Kidney (tissue), 14 donors: ENCODE results near the gene PLA2G15. TPM values are rescaled to one million over a fixed set of nuclear protein-coding genes. Genes with fewer than 3 reads are reported as not detected.
A peak's percentile ranks its signal among the peaks of the same experiment; 100 is the strongest.

Source experiments
- DNase-seq, 5 donors: peaks; one replicate each; pipeline ENCODE4 v3.0.0-alpha.2; 2013 to 2020
- FAIRE-seq: peaks from 2 replicates; lab custom pipeline; 2012; peaks lifted over from hg19 to GRCh38; lab: Jason Lieb, UNC
- H3K27ac ChIP-seq, 2 donors: one replicate each; pipeline ENCODE4 v1.7.0; 2013; ENCODE audit warnings: low read depth in 2 of 2, low read length in 2 of 2, inconsistent platforms in 1 of 2
- H3K27me3 ChIP-seq: one replicate; pipeline ENCODE4 v1.7.1; 2013; ENCODE audit warnings: low read length, inconsistent platforms; ENCODE audit not compliant: control insufficient read depth, insufficient read depth
- H3K36me3 ChIP-seq, 3 donors: one replicate each; pipeline versions ENCODE4 v1.7.0 to v1.7.1; 2013; ENCODE audit warnings: low read length in 3 of 3, control low read depth in 1 of 3, inconsistent platforms in 1 of 3; ENCODE audit not compliant: insufficient read depth in 3 of 3, control insufficient read depth in 2 of 3
- H3K4me1 ChIP-seq, 3 donors: one replicate each; pipeline versions ENCODE4 v1.7.0 to v1.7.1; 2013; ENCODE audit warnings: low read length in 3 of 3, inconsistent platforms in 1 of 3, low read depth in 1 of 3; ENCODE audit not compliant: control insufficient read depth in 2 of 3, insufficient read depth in 2 of 3
- H3K4me3 ChIP-seq, 3 donors: one replicate each; pipeline versions ENCODE4 v1.7.0 to v1.8.1; 2013; ENCODE audit warnings: low read length in 3 of 3, control low read depth in 1 of 3, inconsistent platforms in 1 of 3
- H3K9ac ChIP-seq, 3 donors: one replicate each; pipeline versions ENCODE4 v1.7.0 to v1.7.1; 2013; ENCODE audit warnings: low read length in 3 of 3, control low read depth in 1 of 3, inconsistent platforms in 1 of 3
- H3K9me3 ChIP-seq, 3 donors: one replicate each; pipeline versions ENCODE4 v1.7.0 to v1.7.1; 2013; ENCODE audit warnings: low read length in 3 of 3, control low read depth in 1 of 3, inconsistent platforms in 1 of 3; ENCODE audit not compliant: control insufficient read depth in 2 of 3, insufficient read depth in 1 of 3
- CTCF ChIP-seq: IDR thresholded peaks from 3 replicates; pipeline ENCODE4 v1.5.1; 2012; ENCODE audit warnings: mild to moderate bottlenecking, moderate library complexity, borderline replicate concordance; ENCODE audit not compliant: insufficient read depth; ENCODE audit errors: extremely low read depth
- intact Hi-C: fragments of 100-400 bp; cut with DNase I; formaldehyde crosslinking; loops from one replicate; pipeline ENCODE4 v1.11.1; 2022
- polyA plus RNA-seq: library from polyadenylated mRNA; stranded (reverse); fragments of 350-450 nt; fragmentation: Illumina TruSeq; extraction: RNeasy Lipid Tissue Mini Kit (QIAGEN cat#74804); gene quantifications from one replicate; pipeline ENCODE4 v1.2.3, GENCODE V29; 2014; ENCODE audit warnings: low read depth, low replicate concordance; ENCODE audit not compliant: insufficient read depth
- total RNA-seq: library from RNA; stranded (reverse); fragmentation: NEBNext Ultra II Directional; extraction: Animal tissue kit (Norgen Biotek cat#: 25700); gene quantifications from one replicate; pipeline ENCODE4 v1.2.1, GENCODE V29; 2021
- donor health status: control.
- donor health status: control.
- donor health status: control.
- donor health status: control.
- donor health status: control.
- donor health status: DM: yes; HTN: yes; CAD: no.
- donor health status: Normal renal cell carcinoma (clear cell type).

Gene PLA2G15
- total and polyA plus RNA-seq, 2 donors from 2014 or later, result 35.1 to 44.4 TPM

- H3K27ac ChIP-seq, result peak overlapping the region in 1 of 2 donors; percentile 52
- FAIRE-seq (no peak), DNase-seq (no peak)
- peaks cover 0 to 10% (median 0%) of the 10 kb centered on the region in 3 donors for H3K4me1 ChIP-seq
- H3K36me3 ChIP-seq, result peaks cover 0 to 7% (median 0%) of the 10 kb centered on the region in 3 donors
- H3K4me3 ChIP-seq, result no peak overlapping the region
- peak overlapping the region in 1 of 3 donors; percentile 31 for H3K9ac ChIP-seq
- intact Hi-C loops, result no loop called here
- no peak for TF ChIP-seq CTCF
- no peaks in the 10 kb centered on the region for H3K27me3 ChIP-seq
- no peaks in the 10 kb centered on the region for H3K9me3 ChIP-seq
Measured at GRCh38 chr16:68273459-68273858, 28.3 kb downstream of the PLA2G15 start.

GRCh38 chr16:68273896-68274295 is 28.7 kb downstream of the PLA2G15 start:
- no peak for TF ChIP-seq CTCF
- FAIRE-seq (no peak), DNase-seq (no peak)
- H3K9ac ChIP-seq, result no peak overlapping the region
- no peak overlapping the region for H3K4me3 ChIP-seq
- intact Hi-C loops, result no loop called here
- H3K4me1 ChIP-seq, result peaks cover 0 to 10% (median 0%) of the 10 kb centered on the region in 3 donors
- no peaks in the 10 kb centered on the region for H3K9me3 ChIP-seq
- peaks cover 0 to 7% (median 0%) of the 10 kb centered on the region in 3 donors for H3K36me3 ChIP-seq
- H3K27me3 ChIP-seq, result no peaks in the 10 kb centered on the region
- H3K27ac ChIP-seq, result no peak overlapping the region

GRCh38 chr16:68274441-68274840 is 29.3 kb downstream of the PLA2G15 start:
- Histone ChIP-seq H3K9ac (no peak overlapping the region), H3K36me3 (peaks cover 0 to 7% (median 0%) of the 10 kb centered on the region in 3 donors), H3K27ac (no peak overlapping the region), H3K27me3 (no peaks in the 10 kb centered on the region), H3K4me1 (peaks cover 0 to 5% (median 0%) of the 10 kb centered on the region in 3 donors), H3K4me3 (no peak overlapping the region), H3K9me3 (no peaks in the 10 kb centered on the region)
- no peak for FAIRE-seq
- no peak for TF ChIP-seq CTCF
- intact Hi-C loops, result no loop called here
- no peak for DNase-seq
